ENCODE data around the gene ALS2CL.

The ALS2CL gene

GRCh38 chr3:46699676-46700523, 6.4 kb upstream of the ALS2CL start:
- no peak for TF ChIP-seq YY1 (IDR thresholded peaks at IDR 0.05; ENCODE audit: insufficient read depth, insufficient read length)
- Histone ChIP-seq H3K36me3 (ENCODE audit: insufficient read depth, insufficient read length, low read length) (no peaks in the 10 kb centered on the region), H3K9me3 (ENCODE audit: insufficient read depth, low read length) (no peaks in the 10 kb centered on the region), H3K4me3 (ENCODE audit: insufficient read length, low read depth) (no peak overlapping the region), H3K27me3 (ENCODE audit: insufficient read depth, insufficient read length) (peaks cover 34% of the 10 kb centered on the region), H3K9ac (ENCODE audit: insufficient read length, low read depth) (no peak overlapping the region), H3K4me1 (ENCODE audit: insufficient read depth, insufficient read length) (peaks cover 34% of the 10 kb centered on the region)
- DNase-seq (ENCODE audit: low read depth, low spot score): no peak

GRCh38 chr3:46695962-46696894, 2.7 kb upstream of the ALS2CL start:
- Histone ChIP-seq H3K36me3 (ENCODE audit: insufficient read depth, insufficient read length, low read length) (no peaks in the 10 kb centered on the region), H3K4me1 (ENCODE audit: insufficient read depth, insufficient read length) (peaks cover 40% of the 10 kb centered on the region), H3K9me3 (ENCODE audit: insufficient read depth, low read length) (peaks cover 3% of the 10 kb centered on the region; the same call in 1 of the 2 replicates), H3K27me3 (ENCODE audit: insufficient read depth, insufficient read length) (peaks cover 36% of the 10 kb centered on the region), H3K9ac (ENCODE audit: insufficient read length, low read depth) (no peak overlapping the region), H3K4me3 (ENCODE audit: insufficient read length, low read depth) (no peak overlapping the region)
- TF ChIP-seq SUZ12 (IDR thresholded peaks at IDR 0.05; ENCODE audit: extremely low read depth, insufficient read depth, insufficient read length): no peak
- no peak for TF ChIP-seq ZNF274 (IDR thresholded peaks at IDR 0.05; ENCODE audit: low read depth, low read length)
- no peak for TF ChIP-seq YY1 (IDR thresholded peaks at IDR 0.05; ENCODE audit: insufficient read depth, insufficient read length)
- no peak for DNase-seq (ENCODE audit: low read depth, low spot score)

- peak overlapping the region; percentile 5 for H3K9ac ChIP-seq (ENCODE audit: insufficient read length, low read depth)
- H3K4me3 ChIP-seq (ENCODE audit: insufficient read length, low read depth): no peak overlapping the region
- H3K36me3 ChIP-seq (ENCODE audit: insufficient read depth, insufficient read length, low read length): no peaks in the 10 kb centered on the region
- peaks cover 30% of the 10 kb centered on the region for H3K27me3 ChIP-seq (ENCODE audit: insufficient read depth, insufficient read length)
- TF ChIP-seq YY1 (IDR thresholded peaks at IDR 0.05; ENCODE audit: insufficient read depth, insufficient read length) (no peak), SUZ12 (IDR thresholded peaks at IDR 0.05; ENCODE audit: extremely low read depth, insufficient read depth, insufficient read length) (no peak), ZNF274 (IDR thresholded peaks at IDR 0.05; ENCODE audit: low read depth, low read length) (no peak)
- peak; percentile 55 for DNase-seq (ENCODE audit: low read depth, low spot score)
- peaks cover 36% of the 10 kb centered on the region for H3K4me1 ChIP-seq (ENCODE audit: insufficient read depth, insufficient read length)
- H3K9me3 ChIP-seq (ENCODE audit: insufficient read depth, low read length): peaks cover 7% of the 10 kb centered on the region; the same call in 1 of the 2 replicates
These were observed 1.9 kb upstream of the ALS2CL start for GRCh38 chr3:46695177-46695961.

- no peaks in the 10 kb centered on the region for H3K36me3 ChIP-seq (ENCODE audit: insufficient read depth, insufficient read length, low read length)
- TF ChIP-seq SUZ12 (IDR thresholded peaks at IDR 0.05; ENCODE audit: extremely low read depth, insufficient read depth, insufficient read length) (no peak), ZNF274 (IDR thresholded peaks at IDR 0.05; ENCODE audit: low read depth, low read length) (no peak), YY1 (IDR thresholded peaks at IDR 0.05; ENCODE audit: insufficient read depth, insufficient read length) (no peak)
- peak overlapping the region; percentile 61 for H3K9ac ChIP-seq (ENCODE audit: insufficient read length, low read depth)
- H3K4me1 ChIP-seq (ENCODE audit: insufficient read depth, insufficient read length): peaks cover 36% of the 10 kb centered on the region
- no peak for DNase-seq (ENCODE audit: low read depth, low spot score)
- H3K27me3 ChIP-seq (ENCODE audit: insufficient read depth, insufficient read length): peaks cover 22% of the 10 kb centered on the region
- H3K4me3 ChIP-seq (ENCODE audit: insufficient read length, low read depth): no peak overlapping the region
- H3K9me3 ChIP-seq (ENCODE audit: insufficient read depth, low read length): peaks cover 7% of the 10 kb centered on the region; the same call in 1 of the 2 replicates
These were observed 1.0 kb upstream of the ALS2CL start for GRCh38 chr3:46694520-46694919.

- Histone ChIP-seq H3K4me1 (ENCODE audit: insufficient read depth, insufficient read length) (peaks cover 36% of the 10 kb centered on the region), H3K27me3 (ENCODE audit: insufficient read depth, insufficient read length) (peaks cover 21% of the 10 kb centered on the region), H3K4me3 (ENCODE audit: insufficient read length, low read depth) (peak overlapping the region; percentile 39), H3K9me3 (ENCODE audit: insufficient read depth, low read length) (peaks cover 7% of the 10 kb centered on the region; the same call in 1 of the 2 replicates), H3K36me3 (ENCODE audit: insufficient read depth, insufficient read length, low read length) (no peaks in the 10 kb centered on the region), H3K9ac (ENCODE audit: insufficient read length, low read depth) (peak overlapping the region; percentile 61)
- no peak for DNase-seq (ENCODE audit: low read depth, low spot score)
- TF ChIP-seq SUZ12 (IDR thresholded peaks at IDR 0.05; ENCODE audit: extremely low read depth, insufficient read depth, insufficient read length) (no peak), ZNF274 (IDR thresholded peaks at IDR 0.05; ENCODE audit: low read depth, low read length) (no peak), YY1 (IDR thresholded peaks at IDR 0.05; ENCODE audit: insufficient read depth, insufficient read length) (no peak)
These were observed 380 bp upstream of the ALS2CL start for GRCh38 chr3:46693892-46694226.

GRCh38 chr3:46692566-46692990, 901 bp downstream of the ALS2CL start:
- Histone ChIP-seq H3K4me1 (ENCODE audit: insufficient read depth, insufficient read length) (peaks cover 36% of the 10 kb centered on the region), H3K9me3 (ENCODE audit: insufficient read depth, low read length) (peaks cover 7% of the 10 kb centered on the region; the same call in 1 of the 2 replicates), H3K4me3 (ENCODE audit: insufficient read length, low read depth) (peak overlapping the region; percentile 71), H3K36me3 (ENCODE audit: insufficient read depth, insufficient read length, low read length) (peaks cover 3% of the 10 kb centered on the region), H3K9ac (ENCODE audit: insufficient read length, low read depth) (peak overlapping the region; percentile 84), H3K27me3 (ENCODE audit: insufficient read depth, insufficient read length) (peaks cover 21% of the 10 kb centered on the region)
- DNase-seq (ENCODE audit: low read depth, low spot score): no peak
- TF ChIP-seq SUZ12 (IDR thresholded peaks at IDR 0.05; ENCODE audit: extremely low read depth, insufficient read depth, insufficient read length) (no peak), ZNF274 (IDR thresholded peaks at IDR 0.05; ENCODE audit: low read depth, low read length) (no peak), YY1 (IDR thresholded peaks at IDR 0.05; ENCODE audit: insufficient read depth, insufficient read length) (no peak)
